ENCODE measurements around the gene THADA.
A peak's percentile ranks its signal among the peaks of the same experiment; 100 is the strongest.
"Not testable (repeated sequence)": the region's sequence is repeated elsewhere in the genome, so short reads cannot be mapped to it uniquely, and the experiment has no call there.

The THADA gene

GRCh38 chr2:43297740-43298139, 298.1 kb downstream of the THADA start:
- ATAC-seq, DNase-seq: not testable (repeated sequence)

GRCh38 chr2:43294973-43295603, 300.8 kb downstream of the THADA start:
- no peak for DNase-seq
- no peak for ATAC-seq

GRCh38 chr2:43293744-43294695, 301.8 kb downstream of the THADA start:
- ATAC-seq (peak; percentile 98), DNase-seq (peak; percentile 36)

- ATAC-seq (no peak), DNase-seq (no peak)
Measured at GRCh38 chr2:43292851-43293743, 302.7 kb downstream of the THADA start.

GRCh38 chr2:43292297-43292696, 303.5 kb downstream of the THADA start:
- no peak for DNase-seq
- ATAC-seq: no peak

- DNase-seq: no peak
Measured at GRCh38 chr2:43289331-43289730, 306.5 kb downstream of the THADA start.

GRCh38 chr2:43288417-43289305, 307.2 kb downstream of the THADA start:
- ATAC-seq (no peak), DNase-seq (no peak)

More at GRCh38 chr2:43289331-43289730, 306.5 kb downstream of the THADA start:
- ATAC-seq: no peak

GRCh38 chr2:43285987-43286386, 309.9 kb downstream of the THADA start:
- no peak for ATAC-seq
- DNase-seq: no peak

- no peak for ATAC-seq
- DNase-seq: no peak
Measured at GRCh38 chr2:43284967-43285366, 310.9 kb downstream of the THADA start.

GRCh38 chr2:43284347-43284746, 311.5 kb downstream of the THADA start:
- DNase-seq, ATAC-seq: not testable (repeated sequence)

GRCh38 chr2:43280994-43281393, 314.8 kb downstream of the THADA start:
- ATAC-seq (no peak), DNase-seq (no peak)

GRCh38 chr2:43279317-43279840, 316.5 kb downstream of the THADA start:
- no peak for DNase-seq
- no peak for ATAC-seq

GRCh38 chr2:43278564-43279220, 317.1 kb downstream of the THADA start:
- no peak for ATAC-seq
- DNase-seq: no peak

- DNase-seq (no peak), ATAC-seq (no peak)
Measured at GRCh38 chr2:43276962-43277391, 318.9 kb downstream of the THADA start.

GRCh38 chr2:43276266-43276941, 319.4 kb downstream of the THADA start:
- ATAC-seq (no peak), DNase-seq (no peak)

- ATAC-seq: no peak
- DNase-seq: no peak
Measured at GRCh38 chr2:43274721-43275120, 321.1 kb downstream of the THADA start.

- DNase-seq (no peak), ATAC-seq (no peak)
Measured at GRCh38 chr2:43274055-43274454, 321.8 kb downstream of the THADA start.

GRCh38 chr2:43273529-43273928, 322.3 kb downstream of the THADA start:
- ATAC-seq: peak; percentile 90
- peak; percentile 36 for DNase-seq

- ATAC-seq (no peak), DNase-seq (no peak)
Measured at GRCh38 chr2:43270930-43271615, 324.8 kb downstream of the THADA start.

All from stimulated activated naive CD8-positive, alpha-beta T cell treated with anti-CD3 and anti-CD28 coated beads, Interleukin-15, Interleukin-2, amounts not matched to agents 100 U/mL and 50 U/mL, for 24 hours (primary cell).